ENCODE results near the gene LDB2. TPM values are rescaled to one million over a fixed set of nuclear protein-coding genes. Genes with fewer than 3 reads are reported as not detected.
A peak's percentile ranks its signal among the peaks of the same experiment; 100 is the strongest.

The LDB2 gene
- total and polyA plus RNA-seq, 2 experiments from 2014 or later = 48.6 to 80.1 TPM

GRCh38 chr4:16674082-16674481, 224.4 kb downstream of the LDB2 start:
- Histone ChIP-seq H3K4me2 (no peak overlapping the region), H3K79me2 (replicated peaks; ENCODE audit: insufficient read depth) (no peaks in the 10 kb centered on the region), H3F3A (replicated peaks; ENCODE audit: low read depth) (no peaks in the 10 kb centered on the region), H3K27ac (ENCODE audit: low read depth) (no peak overlapping the region), H3K4me3 (no peak overlapping the region), H3K27me3 (ENCODE audit: insufficient read depth) (no peaks in the 10 kb centered on the region), H2AFZ (no peak overlapping the region), H3K9me2 (ENCODE audit: insufficient read depth) (no peaks in the 10 kb centered on the region), H4K20me1 (replicated peaks; ENCODE audit: insufficient read depth) (peaks cover 2% of the 10 kb centered on the region; the same call in 1 of the 2 replicates), H3K36me3 (ENCODE audit: insufficient read depth) (no peaks in the 10 kb centered on the region), H3K4me1 (ENCODE audit: insufficient read depth) (peaks cover 16% of the 10 kb centered on the region; the same call in 1 of the 2 replicates)
- H3K27ac Mint-ChIP-seq = no peak overlapping the region
- peak; percentile 30 for DNase-seq (ENCODE audit: low spot score)
- H3K27me3 Mint-ChIP-seq (ENCODE audit: insufficient read depth, low read depth, poor library complexity) = no peaks in the 10 kb centered on the region
- no peak for TF ChIP-seq POLR2AphosphoS5 (IDR thresholded peaks at IDR 0.05; ENCODE audit: low read depth)
- TF ChIP-seq ETS1 (IDR thresholded peaks at IDR 0.05) = no peak
- TF ChIP-seq ZNF114 (CRISPR knock-in tag; IDR thresholded peaks at IDR 0.05) = no peak
- no peak for TF ChIP-seq CREB1 (CRISPR knock-in tag; IDR thresholded peaks at IDR 0.05; ENCODE audit: low read depth)
- peaks cover 28% of the 10 kb centered on the region for H3K4me1 Mint-ChIP-seq
- H3K36me3 Mint-ChIP-seq (ENCODE audit: low read depth) = no peaks in the 10 kb centered on the region
- H3K4me3 Mint-ChIP-seq = no peak overlapping the region
- ATAC-seq = peak; percentile 36; the same call in 2 of the 3 replicates
- no peaks in the 10 kb centered on the region for H3K9me3 Mint-ChIP-seq

- no peaks in the 10 kb centered on the region for H3K9me2 ChIP-seq (ENCODE audit: insufficient read depth)
- H3K36me3 Mint-ChIP-seq (ENCODE audit: low read depth) = no peaks in the 10 kb centered on the region
- TF ChIP-seq NANOG (IDR thresholded peaks at IDR 0.05; ENCODE audit: borderline replicate concordance) (no peak), CREB1 (CRISPR knock-in tag; IDR thresholded peaks at IDR 0.05; ENCODE audit: low read depth) (no peak), ETS1 (IDR thresholded peaks at IDR 0.05) (no peak), POLR2AphosphoS5 (IDR thresholded peaks at IDR 0.05; ENCODE audit: low read depth) (no peak), ZNF331 (CRISPR knock-in tag; IDR thresholded peaks at IDR 0.05; ENCODE audit: low read depth) (no peak), JUNB (IDR thresholded peaks at IDR 0.05; ENCODE audit: unreplicated experiment) (no peak), EZH2phosphoT487 (IDR thresholded peaks at IDR 0.05; ENCODE audit: unreplicated experiment) (no peak), STAT1 (IDR thresholded peaks at IDR 0.05; ENCODE audit: unreplicated experiment) (no peak), ZNF462 (CRISPR knock-in tag; IDR thresholded peaks at IDR 0.05) (no peak), ZNF114 (CRISPR knock-in tag; IDR thresholded peaks at IDR 0.05) (no peak), CTCF (conservative IDR thresholded peaks at IDR 0.05; ENCODE audit: low read depth in 2 of 2) (no peak)
These were observed 226.0 kb downstream of the LDB2 start for GRCh38 chr4:16672421-16672820.

More at GRCh38 chr4:16672421-16672820, 226.0 kb downstream of the LDB2 start:
- Mint-ChIP-seq H3K27ac (no peak overlapping the region), H3K9me3 (no peaks in the 10 kb centered on the region), H3K4me3 (no peak overlapping the region), H3K27me3 (ENCODE audit: insufficient read depth, low read depth, poor library complexity) (no peaks in the 10 kb centered on the region), H3K4me1 (peaks cover 27% of the 10 kb centered on the region)
- H3K27me3 ChIP-seq (ENCODE audit: insufficient read depth) = no peaks in the 10 kb centered on the region
- H3F3A ChIP-seq (replicated peaks; ENCODE audit: low read depth) = no peaks in the 10 kb centered on the region
- H3K4me3 ChIP-seq = no peak overlapping the region
- DNase-seq (ENCODE audit: low spot score) (no peak), ATAC-seq (peak; percentile 52)
- no peak overlapping the region for H3K4me2 ChIP-seq
- H3K36me3 ChIP-seq (ENCODE audit: insufficient read depth) = no peaks in the 10 kb centered on the region
- H3K4me1 ChIP-seq (ENCODE audit: insufficient read depth) = peaks cover 11% of the 10 kb centered on the region; the same call in 1 of the 2 replicates
- H3K79me2 ChIP-seq (replicated peaks; ENCODE audit: insufficient read depth) = no peaks in the 10 kb centered on the region
- H3K27ac ChIP-seq (ENCODE audit: low read depth) = no peak overlapping the region
- H4K20me1 ChIP-seq (replicated peaks; ENCODE audit: insufficient read depth) = peaks cover 2% of the 10 kb centered on the region; the same call in 1 of the 2 replicates
- H2AFZ ChIP-seq = no peak overlapping the region
